AG04450 (cell line): ENCODE results near the gene SLC19A1. TPM values are rescaled to one million over a fixed set of nuclear protein-coding genes. Genes with fewer than 3 reads are reported as not detected.

ENCODE experiments used
- CTCF ChIA-PET: fragments of 300-600, 350-600 bp; formaldehyde crosslinking; extraction: SDS; loops from one replicate; lab custom pipeline; 2022; ENCODE audit warnings: antibody characterized with exemption, inconsistent platforms; lab: Charles Lee
- POLR2A ChIA-PET: fragments of 350-600 bp; formaldehyde crosslinking; extraction: SDS; loops from one replicate; lab custom pipeline; 2021; ENCODE audit warnings: antibody characterized with exemption, inconsistent platforms; lab: Yijun Ruan, JAX
- DNase-seq: peaks from one replicate; pipeline ENCODE4 v3.0.0-alpha.2; 2011; ENCODE audit warnings: low read depth, low spot score
- H3K27ac ChIP-seq: one replicate; pipeline ENCODE4 v1.5.1; 2012; ENCODE audit warnings: low read depth, low read length, control low read depth
- H3K27me3 ChIP-seq: one replicate; pipeline ENCODE4 v1.6.0; 2012; ENCODE audit warnings: low read length; ENCODE audit not compliant: control insufficient read depth, insufficient read depth
- H3K4me3 ChIP-seq: 2 replicates; pipeline ENCODE4 v1.5.1; 2011; ENCODE audit warnings: mild to moderate bottlenecking, low read depth, low read length, control low read depth
- H3K9me3 ChIP-seq: 2 replicates; pipeline ENCODE4 v1.5.1; 2012; ENCODE audit warnings: low read length; ENCODE audit not compliant: control insufficient read depth, insufficient read depth
- polyA plus RNA-seq: library from polyadenylated mRNA; depleted of rRNA; stranded (reverse); fragments of >200 nt; gene quantifications from 2 replicates; pipeline ENCODE4 v1.2.3, GENCODE V29; 2011
- TF ChIP-seq, protein P1 (sequence below): IDR thresholded peaks from 2 replicates; pipeline ENCODE4 v1.5.1; 2011; ENCODE audit warnings: low read depth, low read length, control low read depth, inconsistent platforms

The SLC19A1 gene
- polyA plus RNA-seq, 1 experiment = 4.4 TPM

DNA sequence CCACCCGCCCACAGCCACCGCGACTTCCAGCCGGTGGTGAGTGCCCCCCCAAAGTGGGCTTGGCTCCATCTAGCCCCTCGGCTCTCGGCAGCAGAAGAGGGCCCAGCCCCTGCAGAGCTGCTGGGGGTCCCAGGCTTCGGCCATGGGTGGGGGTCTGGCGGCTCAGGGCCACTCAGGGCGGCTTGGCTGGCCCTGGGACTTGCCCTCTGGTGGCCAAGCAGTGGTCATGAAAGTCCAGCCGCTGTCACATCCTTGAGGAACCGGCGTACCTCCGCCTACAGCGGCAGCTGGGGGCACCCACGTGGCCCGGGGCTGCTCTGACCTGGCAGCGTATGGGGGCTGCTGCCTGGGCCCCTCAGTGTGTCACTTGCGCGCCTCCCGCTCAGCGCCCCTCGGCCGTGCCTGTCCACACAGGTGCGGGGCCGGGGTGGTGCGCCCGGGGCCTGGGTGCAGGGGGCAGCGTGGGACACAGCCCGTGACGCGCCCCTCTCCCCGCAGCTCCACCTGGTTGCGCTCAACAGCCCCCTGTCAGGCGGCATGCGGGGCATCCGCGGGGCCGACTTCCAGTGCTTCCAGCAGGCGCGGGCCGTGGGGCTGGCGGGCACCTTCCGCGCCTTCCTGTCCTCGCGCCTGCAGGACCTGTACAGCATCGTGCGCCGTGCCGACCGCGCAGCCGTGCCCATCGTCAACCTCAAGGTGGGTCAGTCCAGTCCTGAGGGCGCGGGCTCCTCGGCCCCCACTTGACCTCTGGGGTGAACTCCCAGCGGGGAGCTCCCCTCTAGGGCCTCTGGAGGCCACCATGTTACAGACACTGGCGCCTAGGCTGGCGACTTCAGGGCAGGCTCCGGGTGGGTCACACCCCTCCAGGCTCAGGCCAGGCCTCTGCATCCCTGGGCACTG lies 32.4 kb downstream of the SLC19A1 start:
- CTCF ChIA-PET = no interaction called here
- Histone ChIP-seq H3K27me3 (no peaks in the 10 kb centered on the region), H3K4me3 (no peak overlapping the region), H3K27ac (no peak overlapping the region), H3K9me3 (no peaks in the 10 kb centered on the region; the same call in 1 of the 2 replicates)
- POLR2A ChIA-PET = no interaction called here
- DNase-seq = no peak
- TF ChIP-seq, protein P1, sequence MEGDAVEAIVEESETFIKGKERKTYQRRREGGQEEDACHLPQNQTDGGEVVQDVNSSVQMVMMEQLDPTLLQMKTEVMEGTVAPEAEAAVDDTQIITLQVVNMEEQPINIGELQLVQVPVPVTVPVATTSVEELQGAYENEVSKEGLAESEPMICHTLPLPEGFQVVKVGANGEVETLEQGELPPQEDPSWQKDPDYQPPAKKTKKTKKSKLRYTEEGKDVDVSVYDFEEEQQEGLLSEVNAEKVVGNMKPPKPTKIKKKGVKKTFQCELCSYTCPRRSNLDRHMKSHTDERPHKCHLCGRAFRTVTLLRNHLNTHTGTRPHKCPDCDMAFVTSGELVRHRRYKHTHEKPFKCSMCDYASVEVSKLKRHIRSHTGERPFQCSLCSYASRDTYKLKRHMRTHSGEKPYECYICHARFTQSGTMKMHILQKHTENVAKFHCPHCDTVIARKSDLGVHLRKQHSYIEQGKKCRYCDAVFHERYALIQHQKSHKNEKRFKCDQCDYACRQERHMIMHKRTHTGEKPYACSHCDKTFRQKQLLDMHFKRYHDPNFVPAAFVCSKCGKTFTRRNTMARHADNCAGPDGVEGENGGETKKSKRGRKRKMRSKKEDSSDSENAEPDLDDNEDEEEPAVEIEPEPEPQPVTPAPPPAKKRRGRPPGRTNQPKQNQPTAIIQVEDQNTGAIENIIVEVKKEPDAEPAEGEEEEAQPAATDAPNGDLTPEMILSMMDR = 0 out of 2 replicates have a peak, but pooled peaks have one; percentile 5

DNA sequence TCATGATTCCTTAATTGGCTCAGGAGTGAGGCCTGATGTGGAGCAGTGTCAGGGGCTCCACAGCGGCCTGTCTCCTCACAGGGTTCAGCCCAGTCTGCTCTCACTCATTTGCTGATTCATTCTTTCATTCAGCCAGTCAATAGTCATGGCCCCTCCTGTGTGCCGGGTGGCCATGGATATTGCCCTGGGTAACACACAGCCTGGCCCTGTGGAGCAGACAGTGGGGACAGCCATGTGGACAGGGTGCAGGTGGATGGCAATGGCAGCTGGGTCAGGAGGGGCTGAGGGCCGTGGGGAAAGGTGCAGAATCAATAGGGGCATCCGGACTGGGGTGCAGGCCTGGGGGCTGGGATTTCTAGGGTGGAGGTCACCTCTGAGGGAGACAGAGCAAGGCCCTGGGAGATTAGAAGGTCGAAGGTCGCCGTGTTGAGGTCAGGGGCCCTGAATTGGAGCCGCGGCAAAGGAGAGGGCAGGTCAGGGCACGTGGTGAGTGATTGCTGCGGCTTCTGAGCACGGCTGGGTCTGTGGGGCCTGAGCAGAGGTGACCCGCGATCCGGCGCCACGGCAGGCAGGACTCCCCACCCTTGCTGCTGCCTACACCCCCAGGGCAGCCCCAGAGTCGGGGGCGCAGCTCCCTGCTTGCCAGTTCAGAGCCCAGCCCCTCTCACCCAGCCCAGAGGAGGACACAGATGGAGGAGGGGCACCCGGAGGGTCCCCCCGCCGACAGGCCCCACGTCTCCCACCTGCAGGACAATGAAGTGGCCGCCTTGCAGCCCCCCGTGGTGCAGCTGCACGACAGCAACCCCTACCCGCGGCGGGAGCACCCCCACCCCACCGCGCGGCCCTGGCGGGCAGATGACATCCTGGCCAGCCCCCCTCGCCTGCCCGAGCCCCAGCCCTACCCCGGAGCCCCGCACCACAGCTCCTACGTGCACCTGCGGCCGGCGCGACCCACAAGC lies 33.4 kb downstream of the SLC19A1 start:
- Histone ChIP-seq H3K9me3 (no peaks in the 10 kb centered on the region; the same call in 1 of the 2 replicates), H3K4me3 (no peak overlapping the region), H3K27me3 (no peaks in the 10 kb centered on the region), H3K27ac (no peak overlapping the region)
- ChIA-PET POLR2A (interaction anchor here (1.0 kb wide), 1 partner anchor 9 kb away, joined by 3 read pairs; no protein-coding TSS in a partner anchor), CTCF (no interaction called here)
- TF ChIP-seq, protein P1 = no peak
- no peak for DNase-seq

DNA sequence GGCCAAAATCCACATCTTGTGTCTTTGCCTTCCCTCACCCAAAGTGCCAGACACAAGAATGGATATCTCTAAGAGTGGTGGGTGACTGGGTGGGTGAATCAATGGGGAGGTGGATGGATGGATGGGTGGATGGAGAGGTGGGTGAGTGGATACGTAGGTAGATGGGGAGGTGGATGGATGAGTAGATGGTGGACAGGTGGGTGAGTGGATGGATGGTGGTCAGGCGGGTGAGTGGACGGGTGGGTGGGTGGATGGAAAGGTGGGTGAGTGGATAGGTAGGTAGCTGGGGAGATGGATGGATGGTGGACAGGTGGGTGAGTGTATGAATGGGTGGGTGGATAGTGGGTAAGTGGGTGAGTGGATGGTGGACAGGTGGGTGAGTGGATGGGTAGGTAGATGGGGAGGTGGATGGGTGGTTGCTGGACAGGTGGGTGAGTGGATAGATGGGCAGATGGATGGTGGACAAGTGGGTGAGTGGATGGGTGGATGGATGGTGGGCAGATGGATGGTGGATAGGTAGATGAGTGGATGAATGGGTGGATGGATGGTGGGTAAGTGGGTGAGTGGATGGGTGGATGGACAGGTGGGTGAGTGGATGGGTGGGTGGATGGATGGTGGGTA lies 34.2 kb downstream of the SLC19A1 start:
- no peak for DNase-seq
- ChIA-PET CTCF (no interaction called here), POLR2A (interaction anchor here (1.0 kb wide), 1 partner anchor 10 kb away, joined by 3 read pairs; no protein-coding TSS in a partner anchor)
- Histone ChIP-seq H3K4me3 (no peak overlapping the region), H3K9me3 (no peaks in the 10 kb centered on the region; the same call in 1 of the 2 replicates), H3K27me3 (no peaks in the 10 kb centered on the region), H3K27ac (no peak overlapping the region)
- TF ChIP-seq, protein P1 = no peak

GRCh38 chr21:45507523-45507875 lies 34.7 kb downstream of the SLC19A1 start:
- Histone ChIP-seq H3K9me3 (no peaks in the 10 kb centered on the region; the same call in 1 of the 2 replicates), H3K27ac (no peak overlapping the region), H3K27me3 (no peaks in the 10 kb centered on the region), H3K4me3 (no peak overlapping the region)
- DNase-seq = no peak
- CTCF ChIA-PET = no interaction called here
- TF ChIP-seq, protein P1 = no peak
- POLR2A ChIA-PET = no interaction called here
